ENCODE data around the gene NLN.
"Not testable (repeated sequence)": the region's sequence is repeated elsewhere in the genome, so short reads cannot be mapped to it uniquely, and the experiment has no call there.

NLN gene

DNA sequence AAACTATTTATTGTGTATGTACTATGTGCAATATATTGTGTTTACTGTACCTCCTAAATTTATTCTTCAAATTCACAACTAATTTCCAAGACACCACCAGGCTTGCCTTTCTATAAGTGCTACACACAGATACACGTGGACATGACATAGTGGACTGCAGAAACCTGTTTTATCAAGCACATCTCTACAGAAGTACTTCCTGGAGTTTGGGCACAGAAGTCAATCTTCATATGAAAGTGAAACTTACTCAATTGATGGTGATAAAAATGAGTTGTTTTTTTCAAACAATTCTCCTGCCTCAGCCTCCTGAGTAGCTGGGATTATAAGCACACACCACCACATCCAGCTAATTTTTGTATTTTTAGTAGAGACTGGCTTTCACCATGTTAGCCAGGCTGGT, 57.6 kb downstream of the NLN start:
- TF ChIP-seq GLIS3 (CRISPR knock-in tag; IDR thresholded peaks at IDR 0.05) (no peak), TOX (CRISPR knock-in tag; IDR thresholded peaks at IDR 0.05; ENCODE audit: borderline replicate concordance) (no peak), ARNTL (CRISPR knock-in tag; IDR thresholded peaks at IDR 0.05; ENCODE audit: borderline replicate concordance, low read depth) (no peak)
- no peak for ATAC-seq

- ATAC-seq = not testable (repeated sequence)
Measured at GRCh38 chr5:65788296-65788695, 66.3 kb downstream of the NLN start.

DNA sequence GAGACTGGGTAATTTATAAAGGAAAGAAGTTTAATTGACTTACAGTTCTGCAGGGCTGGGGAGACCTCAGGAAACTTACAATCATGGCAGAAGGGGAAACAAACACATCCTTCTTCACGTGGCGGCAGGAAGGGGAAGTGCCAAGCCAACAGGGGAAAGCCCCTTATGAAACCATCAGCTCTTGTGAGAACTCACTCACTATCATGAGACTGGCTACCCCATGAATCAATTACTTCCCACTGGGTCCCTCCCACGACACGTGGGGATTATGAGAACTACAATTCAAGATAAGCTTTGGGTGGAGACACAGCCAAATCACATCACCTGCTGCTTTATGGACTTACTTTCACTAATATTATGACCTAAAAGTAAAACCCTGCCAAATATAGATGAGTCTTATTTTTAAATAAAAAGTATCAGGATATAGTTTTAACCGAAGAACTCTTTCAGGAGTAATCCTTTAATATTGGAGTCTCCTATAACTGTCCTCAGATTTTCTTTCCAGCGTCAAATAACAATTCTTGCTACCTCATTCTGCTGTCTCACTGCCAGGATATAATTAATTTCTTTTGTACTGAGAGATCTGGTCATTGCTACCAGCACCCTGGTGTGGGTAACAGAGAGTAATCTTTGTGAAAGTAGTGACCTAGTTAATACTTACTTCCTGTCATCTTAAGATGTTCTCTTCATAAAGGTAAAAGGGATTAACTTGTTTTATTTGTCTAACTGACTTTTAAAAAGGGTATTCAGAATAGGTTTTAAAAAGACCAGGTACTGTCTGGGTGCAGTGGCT, 68.6 kb downstream of the NLN start:
- no peak for ATAC-seq
- TF ChIP-seq ZNF565 (CRISPR knock-in tag; conservative IDR thresholded peaks at IDR 0.05; ENCODE audit: low read depth) = no peak
- TF ChIP-seq ARNTL (CRISPR knock-in tag; IDR thresholded peaks at IDR 0.05; ENCODE audit: borderline replicate concordance, low read depth) = no peak
- no peak for TF ChIP-seq ZC3H10 (CRISPR knock-in tag; IDR thresholded peaks at IDR 0.05)
- no peak for TF ChIP-seq OSR1 (CRISPR knock-in tag; IDR thresholded peaks at IDR 0.05)
- no peak for TF ChIP-seq ZNF70 (CRISPR knock-in tag; IDR thresholded peaks at IDR 0.05)
- TF ChIP-seq PPARA (CRISPR knock-in tag; IDR thresholded peaks at IDR 0.05; ENCODE audit: borderline replicate concordance) = no peak
- no peak for TF ChIP-seq ZFP3 (CRISPR knock-in tag; IDR thresholded peaks at IDR 0.05)
- no peak for TF ChIP-seq TCF4 (CRISPR knock-in tag; IDR thresholded peaks at IDR 0.05; ENCODE audit: borderline replicate concordance)
- TF ChIP-seq ZNF8 (CRISPR knock-in tag; IDR thresholded peaks at IDR 0.05) = no peak
- no peak for TF ChIP-seq CREB5 (CRISPR knock-in tag; IDR thresholded peaks at IDR 0.05; ENCODE audit: low read depth)
- TF ChIP-seq BACH2 (CRISPR knock-in tag; IDR thresholded peaks at IDR 0.05; ENCODE audit: borderline replicate concordance) = no peak
- TF ChIP-seq CSRNP3 (CRISPR knock-in tag; IDR thresholded peaks at IDR 0.05) = no peak
- no peak for TF ChIP-seq ESRRG (CRISPR knock-in tag; IDR thresholded peaks at IDR 0.05)
- TF ChIP-seq ISL1 (CRISPR knock-in tag; IDR thresholded peaks at IDR 0.05) = no peak
- no peak for TF ChIP-seq SNAI2 (CRISPR knock-in tag; IDR thresholded peaks at IDR 0.05)
- TF ChIP-seq CSDC2 (CRISPR knock-in tag; IDR thresholded peaks at IDR 0.05) = no peak
- TF ChIP-seq, protein P1, sequence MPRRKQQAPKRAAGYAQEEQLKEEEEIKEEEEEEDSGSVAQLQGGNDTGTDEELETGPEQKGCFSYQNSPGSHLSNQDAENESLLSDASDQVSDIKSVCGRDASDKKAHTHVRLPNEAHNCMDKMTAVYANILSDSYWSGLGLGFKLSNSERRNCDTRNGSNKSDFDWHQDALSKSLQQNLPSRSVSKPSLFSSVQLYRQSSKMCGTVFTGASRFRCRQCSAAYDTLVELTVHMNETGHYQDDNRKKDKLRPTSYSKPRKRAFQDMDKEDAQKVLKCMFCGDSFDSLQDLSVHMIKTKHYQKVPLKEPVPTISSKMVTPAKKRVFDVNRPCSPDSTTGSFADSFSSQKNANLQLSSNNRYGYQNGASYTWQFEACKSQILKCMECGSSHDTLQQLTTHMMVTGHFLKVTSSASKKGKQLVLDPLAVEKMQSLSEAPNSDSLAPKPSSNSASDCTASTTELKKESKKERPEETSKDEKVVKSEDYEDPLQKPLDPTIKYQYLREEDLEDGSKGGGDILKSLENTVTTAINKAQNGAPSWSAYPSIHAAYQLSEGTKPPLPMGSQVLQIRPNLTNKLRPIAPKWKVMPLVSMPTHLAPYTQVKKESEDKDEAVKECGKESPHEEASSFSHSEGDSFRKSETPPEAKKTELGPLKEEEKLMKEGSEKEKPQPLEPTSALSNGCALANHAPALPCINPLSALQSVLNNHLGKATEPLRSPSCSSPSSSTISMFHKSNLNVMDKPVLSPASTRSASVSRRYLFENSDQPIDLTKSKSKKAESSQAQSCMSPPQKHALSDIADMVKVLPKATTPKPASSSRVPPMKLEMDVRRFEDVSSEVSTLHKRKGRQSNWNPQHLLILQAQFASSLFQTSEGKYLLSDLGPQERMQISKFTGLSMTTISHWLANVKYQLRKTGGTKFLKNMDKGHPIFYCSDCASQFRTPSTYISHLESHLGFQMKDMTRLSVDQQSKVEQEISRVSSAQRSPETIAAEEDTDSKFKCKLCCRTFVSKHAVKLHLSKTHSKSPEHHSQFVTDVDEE (CRISPR knock-in tag; IDR thresholded peaks at IDR 0.05) = no peak

DNA sequence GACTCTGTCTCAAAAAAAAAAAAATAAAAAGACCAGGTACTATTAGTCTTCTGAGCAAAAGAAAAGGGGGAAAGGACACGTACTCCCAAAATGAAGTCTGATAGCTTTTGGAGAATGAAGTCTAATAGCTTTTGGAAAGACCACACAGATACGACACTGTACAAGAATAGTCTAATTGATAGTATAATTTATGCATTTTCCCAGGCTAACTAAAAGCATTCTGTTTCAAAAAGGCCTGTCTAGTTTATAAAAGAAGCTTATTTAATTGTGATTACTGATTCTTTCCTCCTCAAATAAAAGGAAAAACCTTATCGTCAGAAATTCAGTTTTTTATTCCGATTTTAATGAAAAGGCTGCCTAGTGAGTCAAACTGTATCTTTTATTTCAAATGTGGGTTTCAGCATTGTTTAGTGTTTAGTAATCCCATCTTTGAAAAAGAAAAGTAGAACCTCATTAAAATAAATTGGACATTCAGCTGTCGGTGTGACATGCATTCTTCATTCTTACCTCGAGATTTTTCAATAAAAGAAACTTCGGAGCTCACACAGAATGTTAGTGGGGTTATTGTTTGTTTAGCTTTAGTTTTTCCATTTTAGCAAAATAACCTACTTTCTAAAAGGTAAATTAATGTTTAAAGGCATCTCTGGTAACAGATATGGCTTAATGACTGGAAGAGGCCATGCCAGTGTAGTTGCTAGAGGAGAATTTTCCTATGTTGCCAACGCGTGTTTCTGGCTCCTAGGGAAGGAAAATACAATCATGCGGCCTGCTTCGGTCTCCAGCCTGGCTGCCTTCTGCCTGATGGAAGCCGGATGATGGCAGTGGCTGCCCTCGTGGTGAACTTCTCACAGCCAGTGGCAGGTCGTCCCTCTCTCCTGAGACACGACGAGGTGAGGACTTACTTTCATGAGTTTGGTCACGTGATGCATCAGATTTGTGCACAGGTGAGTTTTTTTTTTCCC, 70.0 kb downstream of the NLN start:
- no peak for ATAC-seq
- TF ChIP-seq SNAI2 (CRISPR knock-in tag; IDR thresholded peaks at IDR 0.05) (no peak), RARB (CRISPR knock-in tag; IDR thresholded peaks at IDR 0.05) (no peak), TCF4 (CRISPR knock-in tag; IDR thresholded peaks at IDR 0.05; ENCODE audit: borderline replicate concordance) (no peak), PPARA (CRISPR knock-in tag; IDR thresholded peaks at IDR 0.05; ENCODE audit: borderline replicate concordance) (no peak), ZNF8 (CRISPR knock-in tag; IDR thresholded peaks at IDR 0.05) (no peak), CREB5 (CRISPR knock-in tag; IDR thresholded peaks at IDR 0.05; ENCODE audit: low read depth) (no peak), ARNTL (CRISPR knock-in tag; IDR thresholded peaks at IDR 0.05; ENCODE audit: borderline replicate concordance, low read depth) (no peak), ZNF70 (CRISPR knock-in tag; IDR thresholded peaks at IDR 0.05) (no peak), GLIS3 (CRISPR knock-in tag; IDR thresholded peaks at IDR 0.05) (no peak), ZFP30 (CRISPR knock-in tag; IDR thresholded peaks at IDR 0.05) (no peak), OSR1 (CRISPR knock-in tag; IDR thresholded peaks at IDR 0.05) (no peak), PATZ1 (CRISPR knock-in tag; IDR thresholded peaks at IDR 0.05; ENCODE audit: borderline replicate concordance) (no peak), CSDC2 (CRISPR knock-in tag; IDR thresholded peaks at IDR 0.05) (no peak), ZC3H10 (CRISPR knock-in tag; IDR thresholded peaks at IDR 0.05) (no peak), ZNF565 (CRISPR knock-in tag; conservative IDR thresholded peaks at IDR 0.05; ENCODE audit: low read depth) (no peak)
